ENCODE measurements around the gene ZDHHC22. TPM values are rescaled to one million over a fixed set of nuclear protein-coding genes. Genes with fewer than 3 reads are reported as not detected.

ZDHHC22 gene
- total and polyA plus RNA-seq, 12 donors: 0.06 to 1.2 (median 0.24) TPM; not detected in 7

- peak in 1 of 7 donors; percentile 27 for DNase-seq
- Histone ChIP-seq H3K27ac (peak overlapping the region in 1 of 5 donors; percentile 74), H3K4me3 (no peak overlapping the region), H3K4me1 (replicated peaks in 1 of 2) (peaks cover 22 to 41% of the 10 kb centered on the region in 2 donors), H3K36me3 (replicated peaks in 1 of 2) (peaks cover 0 to 18% of the 10 kb centered on the region in 2 donors), H3K9me3 (replicated peaks in 1 of 3) (no peaks in the 10 kb centered on the region), H3K27me3 (no peaks in the 10 kb centered on the region)
- 87 to 94% (median 91%) methylated on average over 7 of the region's 7 CpGs for WGBS, 4 donors
- TF ChIP-seq POLR2A (IDR thresholded peaks at IDR 0.05) (no peak), CTCF (IDR thresholded peaks at IDR 0.05) (no peak)
- intact Hi-C loops (cut with DNase I): no loop called here
Observed at GRCh38 chr14:77119851-77120250, 21.7 kb downstream of the ZDHHC22 start.

- peaks cover 8 to 9% of the 10 kb centered on the region in 2 donors for H3K4me1 ChIP-seq (replicated peaks in 1 of 2)
- H3K27me3 ChIP-seq: no peaks in the 10 kb centered on the region
- DNase-seq: peak in 1 of 7 donors; percentile 9
- H3K9me3 ChIP-seq (replicated peaks in 1 of 3): no peaks in the 10 kb centered on the region
- H3K4me3 ChIP-seq: no peak overlapping the region
- WGBS, 4 donors: 94 to 98% (median 95%) methylated on average over 2 of the region's 2 CpGs
- TF ChIP-seq CTCF (IDR thresholded peaks at IDR 0.05) (no peak), POLR2A (IDR thresholded peaks at IDR 0.05) (no peak)
- H3K36me3 ChIP-seq (replicated peaks in 1 of 2): peaks cover 0 to 35% of the 10 kb centered on the region in 2 donors
- no peak overlapping the region for H3K27ac ChIP-seq
- intact Hi-C loops (cut with DNase I): no loop called here
Observed at GRCh38 chr14:77116172-77116817, 25.3 kb downstream of the ZDHHC22 start.

GRCh38 chr14:77114609-77115008 lies 27.0 kb downstream of the ZDHHC22 start:
- peaks cover 0 to 9% of the 10 kb centered on the region in 2 donors for H3K4me1 ChIP-seq (replicated peaks in 1 of 2)
- no peaks in the 10 kb centered on the region for H3K27me3 ChIP-seq
- 93 to 95% (median 94%) methylated on average over 4 of the region's 4 CpGs for WGBS, 4 donors
- intact Hi-C loops (cut with DNase I): no loop called here
- H3K4me3 ChIP-seq: no peak overlapping the region
- H3K9me3 ChIP-seq (replicated peaks in 1 of 3): no peaks in the 10 kb centered on the region
- no peak overlapping the region for H3K27ac ChIP-seq
- no peak for TF ChIP-seq POLR2A (IDR thresholded peaks at IDR 0.05)
- TF ChIP-seq CTCF (IDR thresholded peaks at IDR 0.05): no peak
- no peak for DNase-seq
- peaks cover 0 to 51% of the 10 kb centered on the region in 2 donors for H3K36me3 ChIP-seq (replicated peaks in 1 of 2)

GRCh38 chr14:77113644-77114043 lies 27.9 kb downstream of the ZDHHC22 start:
- H3K36me3 ChIP-seq (replicated peaks in 1 of 2): peaks cover 0 to 50% of the 10 kb centered on the region in 2 donors
- 69 to 92% (median 83%) methylated on average over 7 to 11 of the region's 11 CpGs for WGBS, 4 donors

More at GRCh38 chr14:77113644-77114043, 27.9 kb downstream of the ZDHHC22 start:
- intact Hi-C loops (cut with DNase I): no loop called here
- no peak overlapping the region for H3K4me3 ChIP-seq
- no peaks in the 10 kb centered on the region for H3K27me3 ChIP-seq
- no peaks in the 10 kb centered on the region for H3K9me3 ChIP-seq (replicated peaks in 1 of 3)
- DNase-seq: peak in 3 of 7 donors; percentile 22 to 49 (median 38)
- peaks cover 0 to 9% of the 10 kb centered on the region in 2 donors for H3K4me1 ChIP-seq (replicated peaks in 1 of 2)
- TF ChIP-seq CTCF (IDR thresholded peaks at IDR 0.05) (no peak), POLR2A (IDR thresholded peaks at IDR 0.05) (no peak)
- H3K27ac ChIP-seq: no peak overlapping the region

All from adrenal gland (tissue), 12 donors.